Suppressor macrophage (primary cell): Measurements from ENCODE around the gene PALM2AKAP2.

Experiments
- DNase-seq, 4 experiments: peaks; one replicate each; pipeline ENCODE4 v3.0.0-alpha.2; 2020 to 2022

PALM2AKAP2 gene

GRCh38 chr9:109771796-109772531, 8.0 kb upstream of the PALM2AKAP2 start:
- no peak for DNase-seq

- DNase-seq: peak in 1 of 4 experiments; percentile 3
Observed at GRCh38 chr9:109775516-109775915, 4.5 kb upstream of the PALM2AKAP2 start.

- DNase-seq: no peak
Observed at GRCh38 chr9:109776391-109776790, 3.6 kb upstream of the PALM2AKAP2 start.

- no peak for DNase-seq
Observed at GRCh38 chr9:109780453-109781033, 545 bp downstream of the PALM2AKAP2 start.

- DNase-seq: no peak
Observed at GRCh38 chr9:109781086-109781485, 1.1 kb downstream of the PALM2AKAP2 start.

- no peak for DNase-seq
Observed at GRCh38 chr9:109781541-109782197, 1.7 kb downstream of the PALM2AKAP2 start.

- no peak for DNase-seq
Observed at GRCh38 chr9:109787735-109788134, 7.7 kb downstream of the PALM2AKAP2 start.

GRCh38 chr9:109789556-109789955, 9.6 kb downstream of the PALM2AKAP2 start:
- no peak for DNase-seq

GRCh38 chr9:109789971-109790370, 10.0 kb downstream of the PALM2AKAP2 start:
- DNase-seq: no peak

GRCh38 chr9:109791003-109791677, 11.1 kb downstream of the PALM2AKAP2 start:
- no peak for DNase-seq

- DNase-seq: no peak
Observed at GRCh38 chr9:109791747-109792146, 11.7 kb downstream of the PALM2AKAP2 start.

- no peak for DNase-seq
Observed at GRCh38 chr9:109792951-109793546, 13.1 kb downstream of the PALM2AKAP2 start.

GRCh38 chr9:109793921-109794320, 13.9 kb downstream of the PALM2AKAP2 start:
- DNase-seq: no peak

GRCh38 chr9:109794361-109795012, 14.5 kb downstream of the PALM2AKAP2 start:
- DNase-seq: no peak

- no peak for DNase-seq
Observed at GRCh38 chr9:109795613-109796012, 15.6 kb downstream of the PALM2AKAP2 start.

- DNase-seq: no peak
Observed at GRCh38 chr9:109796078-109796477, 16.1 kb downstream of the PALM2AKAP2 start.

- no peak for DNase-seq
Observed at GRCh38 chr9:109797006-109797405, 17.0 kb downstream of the PALM2AKAP2 start.

- no peak for DNase-seq
Observed at GRCh38 chr9:109797509-109797908, 17.5 kb downstream of the PALM2AKAP2 start.

GRCh38 chr9:109799141-109799540, 19.1 kb downstream of the PALM2AKAP2 start:
- no peak for DNase-seq

GRCh38 chr9:109799792-109800191, 19.8 kb downstream of the PALM2AKAP2 start:
- DNase-seq: no peak

- no peak for DNase-seq
Observed at GRCh38 chr9:109801484-109801883, 21.5 kb downstream of the PALM2AKAP2 start.

- no peak for DNase-seq
Observed at GRCh38 chr9:109802491-109802890, 22.5 kb downstream of the PALM2AKAP2 start.
